Stimulated activated CD4-positive, alpha-beta T cell treated with anti-CD3 and anti-CD28 coated beads, Interleukin-1b, Interleukin-23, amount 100 ng/mL, for 24 hours (primary cell): ENCODE results near the gene RAD9A.

Source experiments
- DNase-seq, 4 experiments: peaks; one replicate each; pipeline ENCODE4 v3.0.0-alpha.2; 2020; ENCODE audit warnings: low read depth in 4 of 4, low spot score in 1 of 4

RAD9A gene

GRCh38 chr11:67438158-67438902, 46.5 kb downstream of the RAD9A start:
- peak in 2 of 4 experiments; percentile 70 to 87 for DNase-seq

GRCh38 chr11:67439321-67440228, 47.8 kb downstream of the RAD9A start:
- DNase-seq: no peak

GRCh38 chr11:67440229-67441097, 48.7 kb downstream of the RAD9A start:
- DNase-seq: no peak

- no peak for DNase-seq
These were observed 49.3 kb downstream of the RAD9A start for GRCh38 chr11:67441098-67441563.

GRCh38 chr11:67441731-67442351, 50.1 kb downstream of the RAD9A start:
- DNase-seq: no peak

GRCh38 chr11:67442504-67443404, 51.0 kb downstream of the RAD9A start:
- DNase-seq: no peak

- DNase-seq: no peak
These were observed 53.7 kb downstream of the RAD9A start for GRCh38 chr11:67445515-67445914.
